ENCODE measurements around the gene ELP4.
"Not testable (repeated sequence)": the region's sequence is repeated elsewhere in the genome, so short reads cannot be mapped to it uniquely, and the experiment has no call there.

ELP4 gene

GRCh38 chr11:31641477-31642062, 132.0 kb downstream of the ELP4 start:
- DNase-seq: peak in 2 of 56 donors; percentile 8 to 19

- DNase-seq: no peak
Measured at GRCh38 chr11:31643857-31644256, 134.3 kb downstream of the ELP4 start.

- DNase-seq: peak in 1 of 56 donors; percentile 14
Measured at GRCh38 chr11:31645747-31646146, 136.2 kb downstream of the ELP4 start.

- no peak for DNase-seq
Measured at GRCh38 chr11:31646216-31646615, 136.6 kb downstream of the ELP4 start.

GRCh38 chr11:31649129-31649966, 139.8 kb downstream of the ELP4 start:
- no peak for DNase-seq

- no peak for DNase-seq
Measured at GRCh38 chr11:31651208-31651607, 141.6 kb downstream of the ELP4 start.

- no peak for DNase-seq
Measured at GRCh38 chr11:31651822-31652221, 142.3 kb downstream of the ELP4 start.

- DNase-seq: no peak
Measured at GRCh38 chr11:31652528-31652927, 143.0 kb downstream of the ELP4 start.

GRCh38 chr11:31655483-31655882, 145.9 kb downstream of the ELP4 start:
- no peak for DNase-seq

- DNase-seq: no peak
Measured at GRCh38 chr11:31656051-31656450, 146.5 kb downstream of the ELP4 start.

- no peak for DNase-seq
Measured at GRCh38 chr11:31657091-31657490, 147.5 kb downstream of the ELP4 start.

- no peak for DNase-seq
Measured at GRCh38 chr11:31664129-31664528, 154.6 kb downstream of the ELP4 start.

- DNase-seq: no peak
Measured at GRCh38 chr11:31664954-31665353, 155.4 kb downstream of the ELP4 start.

- no peak for DNase-seq
Measured at GRCh38 chr11:31671681-31672080, 162.1 kb downstream of the ELP4 start.

GRCh38 chr11:31673108-31673507, 163.5 kb downstream of the ELP4 start:
- DNase-seq: not testable (repeated sequence)

GRCh38 chr11:31676280-31676982, 166.9 kb downstream of the ELP4 start:
- DNase-seq: no peak

GRCh38 chr11:31680770-31681169, 171.2 kb downstream of the ELP4 start:
- DNase-seq: no peak

- DNase-seq: no peak
Measured at GRCh38 chr11:31687256-31687655, 177.7 kb downstream of the ELP4 start.

- no peak for DNase-seq
Measured at GRCh38 chr11:31687861-31688260, 178.3 kb downstream of the ELP4 start.

- no peak for DNase-seq
Measured at GRCh38 chr11:31689559-31689958, 180.0 kb downstream of the ELP4 start.

GRCh38 chr11:31690041-31690440, 180.5 kb downstream of the ELP4 start:
- DNase-seq: no peak

GRCh38 chr11:31690516-31690915, 180.9 kb downstream of the ELP4 start:
- DNase-seq: no peak
